GM19438 (cell line): Measurements from ENCODE around the gene CCDC93.

Experiments
- ATAC-seq: cut with Tn5 transposase; IDR thresholded peaks from one replicate; pipeline ENCODE4 v1.9.1; 2021; ENCODE audit warnings: low read depth; ENCODE audit not compliant: unreplicated experiment

Gene CCDC93

DNA sequence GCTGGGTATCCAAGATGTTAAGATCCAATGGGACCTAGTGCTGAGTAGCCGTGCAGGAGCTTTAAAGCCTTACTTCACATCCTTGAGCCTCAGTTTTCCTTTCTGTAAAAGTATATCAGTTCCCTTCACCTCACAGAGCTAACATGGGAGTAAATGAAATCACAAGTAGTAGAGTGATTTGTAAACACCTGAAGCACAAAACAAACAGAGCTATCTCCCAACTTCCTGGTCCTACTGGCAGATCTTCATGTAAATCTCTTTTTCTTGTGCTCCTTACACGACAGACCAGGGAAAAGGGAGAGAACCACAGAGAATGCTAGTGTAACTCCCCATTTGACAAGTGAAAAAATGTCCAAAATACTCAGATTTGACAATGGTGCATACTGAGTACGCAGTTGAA lies 17.3 kb downstream of the CCDC93 start:
- ATAC-seq = no peak

DNA sequence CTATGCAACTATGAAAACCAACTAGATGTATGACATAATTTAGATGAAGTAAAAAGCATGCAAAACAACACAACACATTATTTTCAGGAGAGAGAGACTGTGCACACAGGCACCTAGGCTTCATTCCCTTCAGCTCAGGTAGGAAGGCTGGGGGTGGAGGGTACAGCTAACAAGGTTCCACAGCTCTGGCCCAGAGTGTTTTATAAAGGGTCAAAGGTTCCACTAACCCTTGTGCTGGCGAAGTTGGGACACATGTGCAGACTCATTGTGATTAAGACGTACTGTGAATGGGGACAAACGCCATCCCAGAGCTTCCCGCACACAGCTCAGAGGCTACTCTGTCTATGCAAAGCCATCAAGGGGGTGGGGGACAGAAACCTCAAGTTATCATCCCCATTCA lies 19.1 kb downstream of the CCDC93 start:
- ATAC-seq = no peak

DNA sequence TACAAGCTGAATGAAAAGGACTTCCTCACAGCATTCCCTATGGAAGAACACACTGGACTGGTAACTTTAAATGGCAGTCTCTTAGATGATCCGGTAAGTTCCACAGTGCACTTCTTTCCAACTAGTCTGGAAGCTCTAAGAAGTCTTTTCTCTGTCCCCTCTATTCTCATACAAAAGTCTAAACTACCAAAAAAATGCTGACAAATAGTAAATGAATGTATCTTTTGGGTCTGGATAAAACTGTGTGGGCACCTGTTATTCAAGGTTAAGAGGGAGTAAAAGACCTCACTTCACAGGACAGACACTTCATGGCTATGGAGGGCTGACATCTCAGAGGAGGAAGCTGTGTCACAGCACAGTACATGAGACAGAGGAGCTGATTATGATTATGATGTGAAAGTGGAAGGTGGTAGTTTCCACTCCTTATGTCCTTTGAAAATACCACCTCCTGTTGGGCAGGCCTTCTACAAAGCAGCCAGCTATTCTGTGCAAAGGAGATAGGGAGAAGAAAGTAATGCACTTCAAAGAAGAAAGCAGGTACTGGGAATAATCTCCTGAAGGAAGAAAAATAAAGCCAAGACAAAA lies 23.9 kb downstream of the CCDC93 start:
- ATAC-seq = no peak

DNA sequence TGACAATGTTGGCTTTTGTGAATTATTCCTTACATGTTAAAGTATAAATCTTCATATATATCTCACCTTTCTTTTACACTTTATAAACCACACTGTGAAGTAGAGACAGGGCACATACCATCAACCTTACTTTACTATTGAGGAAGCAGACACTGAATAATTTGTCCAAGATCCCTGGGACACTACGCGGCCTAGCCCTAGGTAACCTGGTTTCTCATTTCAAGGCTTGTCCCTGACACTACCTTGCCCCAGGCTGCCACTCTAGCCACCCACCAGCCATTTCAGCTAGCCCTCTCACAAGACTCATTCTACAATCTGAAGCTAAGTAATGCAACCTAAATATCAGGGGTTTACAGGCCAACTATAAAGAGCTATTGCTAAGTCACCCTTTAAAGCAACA lies 26.7 kb downstream of the CCDC93 start:
- ATAC-seq = no peak

DNA sequence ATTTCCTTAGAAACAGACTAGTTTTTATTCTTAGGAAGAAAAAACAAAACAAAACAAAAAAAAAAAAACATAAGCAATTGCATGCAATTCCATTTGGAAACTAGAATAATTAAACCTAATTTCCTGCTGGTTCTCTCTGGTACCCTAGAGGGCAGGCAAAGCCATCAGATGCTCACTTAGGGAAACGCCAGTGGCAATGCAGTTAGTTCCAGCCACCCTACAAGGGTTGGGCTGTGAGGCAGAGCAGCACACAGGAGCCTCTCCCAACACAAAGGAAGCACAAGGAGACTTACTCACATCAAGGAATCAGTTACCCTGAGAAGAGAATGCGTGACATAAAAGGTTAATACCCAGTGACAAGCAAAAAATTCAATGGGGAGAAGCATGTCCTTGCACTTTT lies 28.8 kb downstream of the CCDC93 start:
- no peak for ATAC-seq

DNA sequence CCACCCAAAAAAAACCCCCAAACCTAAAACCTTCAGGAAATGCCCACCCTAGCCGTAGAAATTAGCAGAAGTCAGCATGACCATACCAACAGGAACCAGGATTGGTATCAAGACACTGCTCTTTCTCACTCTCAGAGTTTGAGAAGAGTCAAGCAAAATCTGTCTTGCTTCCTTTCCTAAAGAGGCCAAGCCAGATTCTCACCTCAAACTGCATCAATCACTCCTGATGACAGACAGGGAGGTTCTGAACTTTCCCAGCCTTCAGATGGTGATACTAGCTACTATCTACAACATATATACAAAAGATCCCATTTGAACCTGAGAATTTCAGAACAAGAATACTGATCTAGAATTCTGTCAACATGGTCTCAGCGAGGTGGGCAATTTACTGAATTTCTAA lies 29.7 kb downstream of the CCDC93 start:
- no peak for ATAC-seq

DNA sequence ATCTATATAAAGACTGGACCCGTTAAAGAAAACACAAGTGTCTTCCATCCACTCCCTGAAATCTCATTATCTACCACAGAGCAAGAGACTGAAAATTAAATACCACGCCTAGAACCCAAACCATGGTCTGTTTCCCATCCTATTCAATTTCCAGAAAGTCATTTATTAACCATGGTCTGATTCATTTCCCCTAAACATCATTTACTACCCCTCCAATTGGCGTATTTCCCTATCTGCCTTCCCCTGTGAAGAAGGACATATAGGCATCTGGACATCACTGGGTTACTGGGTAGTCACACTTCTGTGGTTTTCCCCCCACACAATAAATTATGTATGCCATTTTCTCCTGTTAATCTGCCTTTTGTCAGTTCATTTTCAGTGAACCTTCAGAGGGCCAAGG lies 30.8 kb downstream of the CCDC93 start:
- ATAC-seq = no peak

DNA sequence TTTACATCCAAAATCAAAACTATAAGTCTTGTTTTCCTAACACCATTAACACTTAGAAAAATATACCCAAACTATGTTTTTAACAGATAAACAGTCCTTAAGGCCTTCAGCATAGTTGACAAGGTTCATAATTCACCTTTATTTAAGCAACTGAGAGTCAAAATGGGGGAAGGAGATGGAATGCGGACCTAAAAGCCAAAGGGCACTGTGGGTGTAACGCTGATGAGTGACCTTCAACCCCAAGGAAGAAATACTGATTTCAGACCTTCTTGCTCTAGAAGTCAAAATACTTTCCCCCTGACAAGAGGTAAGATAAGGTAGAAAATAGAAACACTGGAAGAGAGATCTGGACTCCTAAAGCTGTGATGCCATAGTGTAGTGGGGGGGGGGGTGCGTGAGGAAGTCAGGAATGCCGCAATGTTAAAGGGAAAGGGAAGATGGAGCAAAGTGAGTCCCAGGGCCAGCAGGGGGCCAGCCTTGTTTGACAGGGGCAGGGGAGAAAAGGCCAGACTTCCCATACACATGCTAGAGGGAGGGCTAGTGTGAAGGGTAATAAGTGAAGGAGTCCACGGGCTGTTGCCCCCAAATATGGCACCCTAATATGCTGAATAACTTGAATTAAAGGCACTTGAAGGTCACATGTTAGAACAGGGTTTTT lies 31.4 kb downstream of the CCDC93 start:
- no peak for ATAC-seq

DNA sequence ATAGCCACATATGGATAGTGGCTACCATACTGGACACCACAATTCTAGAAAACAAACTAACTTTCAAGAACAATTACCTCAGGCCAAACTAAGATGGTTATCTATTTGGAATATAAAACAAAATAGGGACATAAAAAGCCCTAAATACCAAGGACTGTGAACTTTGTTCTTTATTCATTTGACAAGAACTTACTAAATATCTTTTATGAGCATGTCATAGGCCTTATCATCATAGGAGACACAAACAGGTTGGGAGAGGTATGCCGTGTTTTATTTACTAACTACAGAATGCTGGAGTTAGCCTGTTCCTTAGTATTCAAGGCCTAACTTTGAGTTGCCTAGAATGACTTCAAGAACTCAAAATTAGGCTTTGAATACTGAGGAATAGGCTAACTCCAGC lies 32.1 kb downstream of the CCDC93 start:
- ATAC-seq = no peak

DNA sequence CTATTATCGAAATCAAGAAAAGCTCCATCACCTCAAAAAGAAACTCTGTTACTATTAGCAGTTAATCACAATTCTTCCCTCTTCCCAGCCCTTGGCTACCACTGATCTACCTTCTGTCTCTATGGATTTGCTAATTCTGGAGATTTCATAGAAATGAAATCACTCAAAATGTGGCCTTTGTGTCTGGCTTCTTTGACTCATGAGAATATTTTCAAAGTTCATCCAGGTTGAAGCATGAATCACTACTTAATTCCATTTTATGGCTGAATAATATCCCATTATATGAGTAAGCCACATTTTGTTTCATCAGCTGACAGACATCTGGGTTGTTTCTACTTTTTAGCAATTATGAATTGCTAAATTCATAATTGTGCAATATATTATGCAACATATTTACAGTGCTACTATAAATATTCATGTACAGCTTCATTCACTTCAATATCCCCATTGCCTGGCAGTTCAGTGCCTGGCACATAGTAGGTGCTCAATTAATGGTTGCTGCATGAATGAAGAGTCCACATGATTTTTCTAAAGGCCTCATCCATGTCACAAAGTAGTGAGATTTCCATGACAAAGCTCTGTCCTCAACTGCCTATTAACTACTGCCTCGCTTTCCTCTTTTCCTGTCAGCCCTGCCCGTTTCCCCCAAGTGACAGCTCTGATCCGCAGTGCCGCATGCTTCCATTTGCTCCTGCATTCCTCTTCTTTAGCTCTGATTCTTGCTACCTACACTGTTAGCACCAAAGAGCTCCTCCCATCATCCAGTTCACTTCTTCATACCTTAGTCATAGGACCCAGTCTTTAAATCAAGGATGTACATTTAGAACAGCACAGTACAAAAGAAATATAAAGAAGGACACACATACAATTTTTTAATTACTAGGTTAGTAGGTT lies 32.8 kb downstream of the CCDC93 start:
- ATAC-seq = no peak

DNA sequence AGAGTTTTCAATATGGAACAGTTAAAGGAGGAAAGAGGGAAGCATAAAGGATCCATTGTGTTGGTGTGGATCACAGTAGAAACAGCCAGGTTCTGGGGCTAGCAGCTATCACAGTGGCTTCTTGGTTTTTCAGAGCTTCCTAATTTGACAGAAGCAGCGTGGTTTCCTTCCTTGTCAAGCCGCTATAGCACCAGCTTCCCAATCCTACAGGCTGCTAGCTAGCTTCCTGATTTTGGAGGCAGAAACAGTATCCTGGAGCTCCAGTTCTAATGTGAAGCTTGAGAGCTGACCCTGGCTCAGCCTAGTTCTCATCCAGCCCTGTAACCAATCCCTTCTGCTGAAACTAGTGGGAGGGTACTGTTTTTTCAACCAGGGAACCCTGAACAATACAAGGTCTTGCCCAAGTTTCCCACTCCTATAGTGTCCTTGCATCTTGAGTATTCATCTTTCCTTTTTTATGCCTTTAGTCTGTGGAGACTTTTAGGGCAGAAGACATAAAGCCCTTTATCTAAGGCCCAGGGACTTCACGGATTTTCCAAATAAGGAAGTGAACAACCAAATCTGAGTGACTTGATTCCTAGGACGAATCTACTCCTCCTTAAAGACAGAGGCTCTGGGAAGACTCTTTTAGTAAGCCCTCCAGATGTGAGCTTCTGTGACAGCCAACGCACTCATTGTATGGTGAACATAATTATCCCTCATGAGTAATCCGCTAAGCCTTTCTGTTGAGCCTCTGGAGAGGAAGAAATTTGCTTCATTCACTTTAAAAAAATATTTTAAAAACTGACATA lies 33.8 kb downstream of the CCDC93 start:
- ATAC-seq = no peak

DNA sequence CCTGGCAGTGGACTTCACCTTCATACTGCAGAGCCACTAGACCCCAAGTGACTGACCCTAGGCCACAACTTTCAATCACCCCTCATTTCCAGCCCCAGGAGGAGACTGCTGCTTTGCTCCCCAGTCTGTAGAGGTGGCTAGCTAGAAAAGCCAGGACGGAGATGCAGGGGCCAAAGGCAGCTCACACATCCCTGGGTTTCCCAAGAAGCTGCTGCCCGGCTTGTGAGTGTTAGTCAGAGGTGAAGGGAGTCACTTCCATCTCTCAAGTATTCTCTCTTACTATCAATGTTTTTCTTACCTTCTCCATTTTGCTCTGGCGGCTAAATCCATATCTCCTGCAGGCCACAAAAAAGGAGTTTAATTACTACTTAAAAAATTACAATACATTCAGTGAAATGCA lies 36.2 kb downstream of the CCDC93 start:
- no peak for ATAC-seq

DNA sequence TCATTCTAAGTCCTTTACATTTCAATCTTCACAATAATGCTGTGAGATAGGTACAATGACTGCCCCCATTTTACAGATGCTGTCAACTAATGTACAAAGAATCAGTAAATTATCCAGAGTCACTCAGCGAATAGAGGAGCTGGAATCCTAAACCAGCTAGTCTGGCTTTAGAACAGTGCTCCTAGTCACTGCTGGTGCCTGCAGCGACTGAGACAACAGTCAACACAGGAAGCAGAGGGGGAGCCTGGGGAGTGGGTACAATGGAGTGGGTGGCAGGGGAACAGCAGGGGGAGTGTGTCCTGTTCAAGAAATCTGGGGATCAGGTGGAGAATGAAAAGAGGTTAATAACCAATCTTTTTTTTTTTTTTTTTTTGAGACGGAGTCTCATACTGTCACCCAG lies 37.3 kb downstream of the CCDC93 start:
- no peak for ATAC-seq

DNA sequence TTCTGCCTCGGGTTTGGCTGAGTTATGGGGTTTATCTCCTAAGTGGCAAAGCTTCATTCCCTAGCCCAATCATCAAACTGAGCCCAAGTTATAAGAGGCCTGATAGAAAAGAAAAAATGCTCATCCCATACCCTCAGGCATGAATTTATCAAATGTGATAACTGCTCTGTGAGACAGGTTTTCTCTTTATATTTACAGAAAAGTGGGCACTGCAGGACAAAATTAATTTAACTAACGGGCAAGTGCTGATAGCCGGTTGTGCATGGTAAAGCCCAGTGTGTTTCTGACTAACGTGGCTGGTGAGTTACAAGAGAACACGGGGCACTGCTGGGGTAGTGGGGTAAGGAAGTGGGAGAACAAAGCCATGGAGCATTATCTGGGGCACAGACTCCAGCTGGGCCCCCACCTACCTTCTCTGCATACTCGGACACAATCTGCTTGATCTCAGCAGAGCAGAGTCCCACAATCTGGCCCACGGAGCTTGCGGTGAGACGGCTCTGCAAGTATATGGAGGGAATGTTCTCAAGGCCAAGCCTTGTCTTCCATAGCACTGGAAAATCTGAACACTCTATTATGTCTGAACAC lies 40.3 kb downstream of the CCDC93 start:
- no peak for ATAC-seq

DNA sequence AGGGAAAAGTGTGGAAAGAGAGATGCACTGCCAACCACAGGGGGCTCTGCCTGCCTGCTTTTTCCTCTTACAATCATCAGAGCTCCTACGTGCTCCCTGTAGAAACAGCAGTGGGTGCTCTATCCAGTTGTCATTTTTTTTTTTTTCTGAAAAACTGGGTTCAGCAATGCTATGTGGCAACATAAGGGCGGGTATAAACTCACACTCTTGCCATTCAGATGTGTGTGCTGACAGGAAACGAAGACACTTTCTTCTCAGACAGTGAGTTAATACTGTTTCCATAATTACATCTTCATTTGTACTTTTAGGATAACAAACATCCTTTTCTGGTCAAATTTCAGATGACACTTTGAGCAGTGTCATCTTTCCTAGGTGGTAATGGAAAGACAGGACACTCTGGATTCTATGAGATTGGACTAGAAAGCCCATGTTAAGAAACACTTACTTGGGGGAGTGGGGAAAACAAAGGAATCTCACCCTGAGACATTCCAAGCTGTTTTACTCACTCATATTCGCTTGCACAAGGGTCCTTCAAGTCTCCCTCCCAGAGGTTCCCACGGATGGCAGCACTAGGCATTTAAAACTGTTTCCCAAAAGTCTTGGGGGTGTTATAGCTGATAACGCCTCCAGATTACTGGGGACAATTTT lies 41.3 kb downstream of the CCDC93 start:
- ATAC-seq = no peak

DNA sequence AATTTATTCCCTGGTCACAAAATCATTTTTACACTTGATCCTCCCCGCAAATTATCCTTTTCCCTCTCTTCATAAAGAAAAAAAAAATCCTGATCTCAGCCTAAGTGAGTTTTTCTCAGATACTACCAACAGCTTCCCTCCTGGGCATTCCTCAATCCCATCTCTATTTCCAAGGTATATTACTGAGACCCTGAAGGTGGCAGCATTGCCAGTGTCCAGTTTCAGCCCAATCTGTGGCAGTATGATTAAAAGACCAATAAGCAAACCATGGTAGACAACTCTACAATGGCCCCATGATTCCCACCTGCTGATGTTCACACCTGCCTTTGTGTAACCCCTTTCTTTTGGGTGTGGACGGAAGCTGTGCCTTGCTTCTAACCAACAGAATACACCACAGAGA lies 45.1 kb downstream of the CCDC93 start:
- ATAC-seq = no peak

DNA sequence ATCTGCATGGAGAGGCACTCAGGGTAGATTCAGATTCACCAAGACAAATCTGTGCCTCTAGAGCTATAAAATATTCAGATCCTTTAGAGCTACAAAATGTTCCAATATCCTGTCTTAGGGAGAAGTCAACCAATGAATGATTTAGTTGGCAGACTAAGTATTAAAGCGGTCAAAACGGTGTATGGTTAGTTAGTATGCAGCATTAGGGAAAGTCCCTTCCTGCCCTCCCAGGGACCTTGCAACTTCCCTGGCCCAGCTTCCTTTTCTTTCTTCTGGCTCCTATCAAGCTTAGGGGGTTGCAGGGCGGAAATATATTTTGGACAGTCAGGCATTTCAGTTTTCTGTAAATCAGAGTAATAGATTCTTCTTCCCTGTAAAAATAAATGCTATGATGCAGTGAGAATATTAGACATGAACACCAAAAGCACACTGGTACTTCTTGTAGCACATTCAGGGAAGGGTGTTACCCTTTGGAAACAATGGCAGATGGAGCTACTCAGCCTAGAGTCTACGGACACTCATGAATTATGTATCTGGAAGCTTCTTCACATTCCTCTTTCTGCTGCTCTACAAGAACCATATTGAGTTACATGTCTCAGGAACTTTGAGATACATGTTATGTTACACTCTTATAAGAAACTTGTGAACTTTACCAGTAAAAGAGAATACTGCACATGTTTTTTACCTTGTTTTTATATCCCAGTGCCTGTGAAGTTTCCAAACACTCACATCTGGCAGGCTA lies 45.7 kb downstream of the CCDC93 start:
- no peak for ATAC-seq

DNA sequence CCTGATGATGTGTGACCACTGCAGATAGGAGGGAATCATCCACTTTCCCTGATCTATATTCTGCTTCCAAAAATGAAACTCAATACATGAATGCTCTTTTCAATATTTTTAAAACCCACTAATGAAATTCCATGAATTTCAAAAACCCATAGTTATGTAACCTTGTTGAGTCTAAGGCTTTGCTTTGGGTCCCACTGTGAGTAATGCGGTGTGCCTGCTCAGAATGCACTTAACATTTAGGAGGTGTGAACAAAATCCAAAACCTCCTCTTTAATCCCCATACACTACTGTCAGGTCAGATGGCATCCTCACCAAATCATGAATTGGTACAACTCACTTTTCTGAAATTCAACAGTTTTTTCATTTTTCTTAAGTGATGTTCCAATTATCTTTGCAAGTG lies 50.4 kb downstream of the CCDC93 start:
- ATAC-seq = no peak

DNA sequence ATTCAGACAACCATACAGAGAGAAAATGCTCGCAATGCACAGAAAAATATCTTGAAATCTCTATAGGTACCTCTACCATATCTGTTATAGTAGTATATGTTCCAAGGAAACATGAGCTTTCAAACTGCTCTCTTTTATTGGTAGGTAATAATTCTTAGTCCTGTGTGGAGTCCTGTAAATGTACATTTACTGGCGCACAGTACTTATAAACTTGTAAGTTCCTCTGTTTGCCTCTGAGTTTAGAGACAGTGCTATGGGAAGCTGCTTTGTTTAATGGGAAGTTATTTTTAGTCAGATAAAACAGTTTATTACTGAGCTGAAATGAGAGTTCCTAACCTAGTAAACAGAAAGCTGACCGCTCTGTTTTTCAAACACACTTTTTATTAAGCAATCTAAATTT lies 52.7 kb downstream of the CCDC93 start:
- no peak for ATAC-seq

DNA sequence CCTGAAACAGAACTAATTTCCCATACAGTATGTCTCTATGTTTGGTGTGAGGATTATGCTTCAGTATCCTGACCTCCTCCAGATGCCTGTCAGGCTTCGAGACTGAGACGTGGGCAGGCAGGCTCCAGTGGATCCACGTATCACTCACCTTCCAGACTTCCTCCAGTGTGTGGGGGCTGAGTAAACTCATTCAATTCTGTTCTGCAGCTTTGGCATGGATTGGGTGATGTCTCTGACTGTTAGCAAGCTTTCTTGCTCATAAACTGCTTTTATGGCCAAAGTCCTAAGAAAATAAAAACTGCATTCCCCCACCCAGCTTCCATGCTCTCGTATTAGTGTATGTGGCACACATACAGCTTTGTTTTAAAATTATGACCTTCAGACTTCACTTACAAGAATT lies 53.6 kb downstream of the CCDC93 start:
- ATAC-seq = no peak
